HCT116 (cell line): ENCODE results near the gene PPM1F. TPM values are rescaled to one million over a fixed set of nuclear protein-coding genes. Genes with fewer than 3 reads are reported as not detected.

ENCODE experiments used
- ATAC-seq: fragments of 200-7000 bp; cut with Tn5 transposase; 2 replicates; pipeline ENCODE4 v1.9.1; 2020; ENCODE audit warnings: mild to moderate bottlenecking, moderate library complexity
- BruUV-seq: library from RNA; stranded (reverse); fragments of 400-500 nt; replicated peaks from 2 replicates; lab custom pipeline; 2021; lab: Mats Ljungman, UMichigan
- CTCF ChIA-PET: fragments of 300-600 bp; sonication (Branson Sonifier 250); formaldehyde crosslinking; loops from one replicate; lab custom pipeline; 2021; ENCODE audit warnings: antibody characterized with exemption; lab: Charles Lee
- POLR2A ChIA-PET: fragments of 300-600, 350-600 bp; sonication (Branson Sonifier 250); formaldehyde crosslinking; loops from one replicate; lab custom pipeline; 2021; ENCODE audit warnings: antibody characterized with exemption; lab: Charles Lee
- RAD21 ChIA-PET, 2 experiments: fragments of 300-600 bp; sonication (Branson Sonifier 250); formaldehyde crosslinking; loops; one replicate each; lab custom pipeline; 2023; ENCODE audit warnings: low total read pairs in 2 of 2; ENCODE audit not compliant: uncharacterized antibody in 2 of 2, unreplicated experiment in 2 of 2, low non-redundant PET in 1 of 2; lab: Charles Lee
- DNase-seq: peaks from one replicate; pipeline ENCODE4 v3.0.0-alpha.2; 2010; ENCODE audit warnings: low read depth, low spot score
- H2AFZ ChIP-seq: fragments of 200-600 bp; shearing (Covaris generic), sonication (generic); 2 replicates; pipeline ENCODE4 v1.6.1; 2017; ENCODE audit warnings: low read depth, mixed run types, mixed read lengths, antibody characterized with exemption, low read length; ENCODE audit not compliant: poor library complexity, severe bottlenecking
- H3K27ac ChIP-seq: 2 replicates; pipeline ENCODE4 v1.5.1; 2012; ENCODE audit warnings: low read depth, low read length
- H3K27me3 ChIP-seq: fragments of 200-600 bp; sonication (generic); 2 replicates; pipeline ENCODE4 v1.6.1; 2016; ENCODE audit warnings: mixed run types, low read length, mixed read lengths; ENCODE audit not compliant: insufficient read depth
- H3K36me3 ChIP-seq, 2 experiments: fragments of 200-500 bp in 1 of 2; fragments of 200-600 bp in 1 of 2; sonication (Bioruptor generic) in 1 of 2; sonication (generic) in 1 of 2; 2 replicates each; pipeline versions ENCODE4 v1.5.1 to v1.6.1; 2014 to 2016; ENCODE audit warnings: low read length in 2 of 2, inconsistent platforms in 1 of 2, mixed read lengths in 1 of 2, mixed run types in 1 of 2; ENCODE audit not compliant: insufficient read depth in 2 of 2, control insufficient read depth in 1 of 2
- H3K4me1 ChIP-seq, 2 experiments: fragments of 200-600 bp in 1 of 2; sonication (generic) in 1 of 2; 2 replicates each; pipeline versions ENCODE4 v1.5.1 to v1.6.1; 2012 to 2017; ENCODE audit warnings: low read length in 2 of 2, inconsistent platforms in 1 of 2, mild to moderate bottlenecking in 1 of 2, mixed read lengths in 1 of 2, mixed run types in 1 of 2, moderate library complexity in 1 of 2; ENCODE audit not compliant: insufficient read depth in 2 of 2, control insufficient read depth in 1 of 2
- H3K4me2 ChIP-seq: fragments of 200-600 bp; sonication (generic); 2 replicates; pipeline ENCODE4 v1.6.1; 2017; ENCODE audit warnings: mixed run types, low read length, mixed read lengths
- H3K4me3 ChIP-seq, 2 experiments: fragments of 200-600 bp in 1 of 2; sonication (generic) in 1 of 2; replicated peaks in 1 of 2; 2 replicates each; pipeline ENCODE4 v1.5.1; 2011 to 2016; ENCODE audit warnings: low read length in 2 of 2, control low read depth in 1 of 2, low read depth in 1 of 2, mild to moderate bottlenecking in 1 of 2, mixed read lengths in 1 of 2, mixed run types in 1 of 2
- H3K79me2 ChIP-seq: fragments of 200-600 bp; sonication (generic); 2 replicates; pipeline ENCODE4 v1.6.1; 2017; ENCODE audit warnings: mild to moderate bottlenecking, mixed run types, low read length, moderate library complexity, mixed read lengths; ENCODE audit not compliant: insufficient read depth
- H3K9ac ChIP-seq: fragments of 200-600 bp; sonication (generic); 2 replicates; pipeline ENCODE4 v1.6.1; 2016; ENCODE audit warnings: low read length, mixed read lengths
- H3K9me2 ChIP-seq: fragments of 200-600 bp; sonication (generic), shearing (Covaris generic); 2 replicates; pipeline ENCODE4 v1.6.1; 2017; ENCODE audit warnings: mixed run types, mild to moderate bottlenecking, moderate library complexity; ENCODE audit not compliant: insufficient read depth
- H3K9me3 ChIP-seq, 2 experiments: fragments of 200-500 bp in 1 of 2; fragments of 200-600 bp in 1 of 2; sonication (Bioruptor generic) in 1 of 2; sonication (generic) in 1 of 2; 2 replicates each; pipeline ENCODE4 v1.6.1; 2014 to 2017; ENCODE audit warnings: low read length in 2 of 2, mixed read lengths in 2 of 2, inconsistent platforms in 1 of 2, low read depth in 1 of 2, mild to moderate bottlenecking in 1 of 2, mixed run types in 1 of 2, moderate library complexity in 1 of 2; ENCODE audit not compliant: control insufficient read depth in 1 of 2, insufficient read depth in 1 of 2
- H4K20me1 ChIP-seq: fragments of 200-600 bp; sonication (generic), shearing (Covaris generic); 2 replicates; pipeline ENCODE4 v1.6.1; 2017; ENCODE audit warnings: mixed run types, mild to moderate bottlenecking, moderate library complexity; ENCODE audit not compliant: insufficient read depth
- JUND ChIP-seq: IDR thresholded peaks from 2 replicates; pipeline ENCODE4 v1.6.1; 2012
- POLR2AphosphoS5 ChIP-seq: IDR thresholded peaks from 2 replicates; pipeline ENCODE4 v1.6.1; 2011; ENCODE audit warnings: mild to moderate bottlenecking, low read depth, low read length, moderate library complexity
- RAD21 ChIP-seq: IDR thresholded peaks from 2 replicates; pipeline ENCODE4 v1.6.1; 2012; ENCODE audit warnings: low read depth, mild to moderate bottlenecking
- ZBTB33 ChIP-seq: IDR thresholded peaks from 2 replicates; pipeline ENCODE4 v1.6.1; 2011; ENCODE audit warnings: mild to moderate bottlenecking, low read length, moderate library complexity; ENCODE audit not compliant: insufficient replicate concordance; ENCODE audit errors: extremely low read depth
- ZFX ChIP-seq: fragments of 450-650 bp; IDR thresholded peaks from 2 replicates; pipeline ENCODE4 v1.6.1; 2017
- ZNF274 ChIP-seq: fragments of 200-500 bp; sonication (Bioruptor generic); IDR thresholded peaks from 2 replicates; pipeline ENCODE4 v1.6.1; 2014; ENCODE audit warnings: mild to moderate bottlenecking, low read depth, low read length, inconsistent platforms
- intact Hi-C: fragments of 100-400 bp; cut with micrococcal nuclease; formaldehyde crosslinking; loops from 2 replicates; pipeline ENCODE4 v1.10.0; 2022
- total RNA-seq: library from RNA; stranded (reverse); gene quantifications from one replicate; pipeline ENCODE4 v1.2.1, GENCODE V29; 2021; ENCODE audit not compliant: unreplicated experiment
- TF ChIP-seq, protein P1 (sequence below): IDR thresholded peaks from 2 replicates; pipeline ENCODE4 v1.6.1; 2012

PPM1F gene
- total RNA-seq, 1 experiment from 2014 or later, result 27.3 TPM

DNA sequence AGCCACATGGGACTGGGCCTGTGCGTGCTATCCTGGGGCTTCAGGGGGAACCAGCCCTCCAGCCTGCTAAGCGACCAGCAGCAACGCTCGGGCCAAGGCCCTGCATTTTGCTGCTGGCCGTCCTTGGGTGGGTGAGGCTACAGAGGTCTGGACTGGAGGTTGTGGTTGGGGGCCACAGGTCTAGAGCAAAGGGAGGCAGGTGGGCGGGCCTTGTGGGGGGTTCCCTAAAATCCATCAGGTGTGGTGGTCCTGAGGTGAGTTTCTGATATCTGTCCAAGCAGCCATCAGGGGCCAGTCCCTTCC, 34.7 kb downstream of the PPM1F start:
- intact Hi-C loops, result no loop called here
- TF ChIP-seq ZBTB33 (no peak), POLR2AphosphoS5 (no peak), RAD21 (no peak), JUND (no peak), ZFX (no peak), ZNF274 (no peak)
- TF ChIP-seq, protein P1, sequence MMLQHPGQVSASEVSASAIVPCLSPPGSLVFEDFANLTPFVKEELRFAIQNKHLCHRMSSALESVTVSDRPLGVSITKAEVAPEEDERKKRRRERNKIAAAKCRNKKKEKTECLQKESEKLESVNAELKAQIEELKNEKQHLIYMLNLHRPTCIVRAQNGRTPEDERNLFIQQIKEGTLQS, result no peak
- DNase-seq (no peak), ATAC-seq (peak; percentile 10; the same call in 1 of the 2 replicates)
- ChIA-PET CTCF (no interaction called here), POLR2A (no interaction called here), RAD21 (no interaction called here)
- BruUV-seq, result no TSS peak
- H3K4me3 ChIP-seq, result no peak overlapping the region
- no peak overlapping the region for H3K27ac ChIP-seq
- H3K9me2 ChIP-seq, result no peaks in the 10 kb centered on the region
- no peak overlapping the region for H3K9ac ChIP-seq
- no peaks in the 10 kb centered on the region for H3K9me3 ChIP-seq
- H3K36me3 ChIP-seq, result no peaks in the 10 kb centered on the region
- H3K27me3 ChIP-seq, result no peaks in the 10 kb centered on the region
- H2AFZ ChIP-seq, result no peak overlapping the region
- no peaks in the 10 kb centered on the region for H3K79me2 ChIP-seq
- no peak overlapping the region for H3K4me2 ChIP-seq
- H4K20me1 ChIP-seq, result no peaks in the 10 kb centered on the region
- no peaks in the 10 kb centered on the region for H3K4me1 ChIP-seq
